Kidney (tissue), 14 donors: ENCODE data around the gene SYF2. TPM values are rescaled to one million over a fixed set of nuclear protein-coding genes. Genes with fewer than 3 reads are reported as not detected.
A peak's percentile ranks its signal among the peaks of the same experiment; 100 is the strongest.

Source experiments
- DNase-seq, 5 donors: peaks; one replicate each; pipeline ENCODE4 v3.0.0-alpha.2; 2013 to 2020
- FAIRE-seq: peaks from 2 replicates; lab custom pipeline; 2012; peaks lifted over from hg19 to GRCh38; lab: Jason Lieb, UNC
- H3K27ac ChIP-seq, 2 donors: one replicate each; pipeline ENCODE4 v1.7.0; 2013; ENCODE audit warnings: low read depth in 2 of 2, low read length in 2 of 2, inconsistent platforms in 1 of 2
- H3K27me3 ChIP-seq: one replicate; pipeline ENCODE4 v1.7.1; 2013; ENCODE audit warnings: low read length, inconsistent platforms; ENCODE audit not compliant: control insufficient read depth, insufficient read depth
- H3K36me3 ChIP-seq, 3 donors: one replicate each; pipeline versions ENCODE4 v1.7.0 to v1.7.1; 2013; ENCODE audit warnings: low read length in 3 of 3, control low read depth in 1 of 3, inconsistent platforms in 1 of 3; ENCODE audit not compliant: insufficient read depth in 3 of 3, control insufficient read depth in 2 of 3
- H3K4me1 ChIP-seq, 3 donors: one replicate each; pipeline versions ENCODE4 v1.7.0 to v1.7.1; 2013; ENCODE audit warnings: low read length in 3 of 3, inconsistent platforms in 1 of 3, low read depth in 1 of 3; ENCODE audit not compliant: control insufficient read depth in 2 of 3, insufficient read depth in 2 of 3
- H3K4me3 ChIP-seq, 3 donors: one replicate each; pipeline versions ENCODE4 v1.7.0 to v1.8.1; 2013; ENCODE audit warnings: low read length in 3 of 3, control low read depth in 1 of 3, inconsistent platforms in 1 of 3
- H3K9ac ChIP-seq, 3 donors: one replicate each; pipeline versions ENCODE4 v1.7.0 to v1.7.1; 2013; ENCODE audit warnings: low read length in 3 of 3, control low read depth in 1 of 3, inconsistent platforms in 1 of 3
- H3K9me3 ChIP-seq, 3 donors: one replicate each; pipeline versions ENCODE4 v1.7.0 to v1.7.1; 2013; ENCODE audit warnings: low read length in 3 of 3, control low read depth in 1 of 3, inconsistent platforms in 1 of 3; ENCODE audit not compliant: control insufficient read depth in 2 of 3, insufficient read depth in 1 of 3
- intact Hi-C: fragments of 100-400 bp; cut with DNase I; formaldehyde crosslinking; loops from one replicate; pipeline ENCODE4 v1.11.1; 2022
- polyA plus RNA-seq: library from polyadenylated mRNA; stranded (reverse); fragments of 350-450 nt; fragmentation: Illumina TruSeq; extraction: RNeasy Lipid Tissue Mini Kit (QIAGEN cat#74804); gene quantifications from one replicate; pipeline ENCODE4 v1.2.3, GENCODE V29; 2014; ENCODE audit warnings: low read depth, low replicate concordance; ENCODE audit not compliant: insufficient read depth
- total RNA-seq: library from RNA; stranded (reverse); fragmentation: NEBNext Ultra II Directional; extraction: Animal tissue kit (Norgen Biotek cat#: 25700); gene quantifications from one replicate; pipeline ENCODE4 v1.2.1, GENCODE V29; 2021
- TF ChIP-seq, protein P1 (sequence below): IDR thresholded peaks from 3 replicates; pipeline ENCODE4 v1.5.1; 2012; ENCODE audit warnings: mild to moderate bottlenecking, moderate library complexity, borderline replicate concordance; ENCODE audit not compliant: insufficient read depth; ENCODE audit errors: extremely low read depth
- donor health status: control.
- donor health status: control.
- donor health status: control.
- donor health status: control.
- donor health status: control.
- donor health status: DM: yes; HTN: yes; CAD: no.
- donor health status: Normal renal cell carcinoma (clear cell type).

The SYF2 gene
- total and polyA plus RNA-seq, 2 donors from 2014 or later = 53.8 to 91.5 TPM

DNA sequence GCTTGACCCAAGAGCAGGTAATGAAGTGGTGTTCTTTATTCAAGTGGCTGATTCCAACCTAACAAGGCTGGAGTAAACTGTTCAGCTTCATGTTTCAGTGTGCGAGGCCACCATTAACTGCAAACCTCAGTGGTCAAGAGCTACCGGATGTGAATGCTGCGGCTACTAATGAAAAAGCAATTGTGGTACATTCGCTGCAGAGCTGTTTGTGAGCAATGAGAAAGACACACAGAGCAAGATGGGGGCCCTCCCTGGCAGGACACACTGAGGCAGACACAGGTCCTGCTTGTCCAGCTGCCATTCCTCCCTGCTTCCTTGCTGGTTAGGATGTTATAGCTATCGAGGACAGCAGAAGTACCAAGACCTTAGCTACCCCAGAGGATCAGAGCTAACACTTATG lies 26.1 kb downstream of the SYF2 start:
- Histone ChIP-seq H3K4me3 (no peak overlapping the region), H3K36me3 (no peaks in the 10 kb centered on the region), H3K9me3 (no peaks in the 10 kb centered on the region), H3K9ac (no peak overlapping the region), H3K27me3 (no peaks in the 10 kb centered on the region), H3K27ac (no peak overlapping the region), H3K4me1 (no peaks in the 10 kb centered on the region)
- TF ChIP-seq, protein P1, sequence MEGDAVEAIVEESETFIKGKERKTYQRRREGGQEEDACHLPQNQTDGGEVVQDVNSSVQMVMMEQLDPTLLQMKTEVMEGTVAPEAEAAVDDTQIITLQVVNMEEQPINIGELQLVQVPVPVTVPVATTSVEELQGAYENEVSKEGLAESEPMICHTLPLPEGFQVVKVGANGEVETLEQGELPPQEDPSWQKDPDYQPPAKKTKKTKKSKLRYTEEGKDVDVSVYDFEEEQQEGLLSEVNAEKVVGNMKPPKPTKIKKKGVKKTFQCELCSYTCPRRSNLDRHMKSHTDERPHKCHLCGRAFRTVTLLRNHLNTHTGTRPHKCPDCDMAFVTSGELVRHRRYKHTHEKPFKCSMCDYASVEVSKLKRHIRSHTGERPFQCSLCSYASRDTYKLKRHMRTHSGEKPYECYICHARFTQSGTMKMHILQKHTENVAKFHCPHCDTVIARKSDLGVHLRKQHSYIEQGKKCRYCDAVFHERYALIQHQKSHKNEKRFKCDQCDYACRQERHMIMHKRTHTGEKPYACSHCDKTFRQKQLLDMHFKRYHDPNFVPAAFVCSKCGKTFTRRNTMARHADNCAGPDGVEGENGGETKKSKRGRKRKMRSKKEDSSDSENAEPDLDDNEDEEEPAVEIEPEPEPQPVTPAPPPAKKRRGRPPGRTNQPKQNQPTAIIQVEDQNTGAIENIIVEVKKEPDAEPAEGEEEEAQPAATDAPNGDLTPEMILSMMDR = no peak
- no peak for FAIRE-seq
- intact Hi-C loops = loop anchor here (10.0 kb wide), 1 partner anchor 351 kb away; no protein-coding TSS in a partner anchor
- no peak for DNase-seq

DNA sequence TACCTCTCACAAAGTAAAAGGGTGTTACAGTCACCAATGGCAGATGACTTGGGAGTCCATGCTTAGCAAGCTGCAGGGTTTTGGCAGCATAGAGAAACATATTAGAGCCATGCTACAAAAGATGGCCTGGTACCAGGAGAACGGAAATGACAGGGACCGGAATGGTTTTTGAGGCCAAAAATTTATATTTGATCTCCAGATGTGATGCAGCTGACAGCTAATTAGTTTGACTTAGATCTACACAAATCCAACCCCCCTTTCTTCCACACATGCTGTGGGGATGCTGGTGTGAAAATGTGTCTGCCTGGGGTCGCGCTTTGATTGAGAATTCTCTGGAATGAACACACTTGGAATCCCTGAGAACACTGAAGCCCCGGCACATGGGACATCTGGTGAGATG lies 26.5 kb downstream of the SYF2 start:
- Histone ChIP-seq H3K36me3 (no peaks in the 10 kb centered on the region), H3K9me3 (no peaks in the 10 kb centered on the region), H3K4me1 (no peaks in the 10 kb centered on the region), H3K9ac (no peak overlapping the region), H3K27ac (no peak overlapping the region), H3K27me3 (no peaks in the 10 kb centered on the region), H3K4me3 (no peak overlapping the region)
- no peak for DNase-seq
- intact Hi-C loops = loop anchor here (10.0 kb wide), 1 partner anchor 351 kb away; no protein-coding TSS in a partner anchor
- TF ChIP-seq, protein P1 = no peak
- no peak for FAIRE-seq

DNA sequence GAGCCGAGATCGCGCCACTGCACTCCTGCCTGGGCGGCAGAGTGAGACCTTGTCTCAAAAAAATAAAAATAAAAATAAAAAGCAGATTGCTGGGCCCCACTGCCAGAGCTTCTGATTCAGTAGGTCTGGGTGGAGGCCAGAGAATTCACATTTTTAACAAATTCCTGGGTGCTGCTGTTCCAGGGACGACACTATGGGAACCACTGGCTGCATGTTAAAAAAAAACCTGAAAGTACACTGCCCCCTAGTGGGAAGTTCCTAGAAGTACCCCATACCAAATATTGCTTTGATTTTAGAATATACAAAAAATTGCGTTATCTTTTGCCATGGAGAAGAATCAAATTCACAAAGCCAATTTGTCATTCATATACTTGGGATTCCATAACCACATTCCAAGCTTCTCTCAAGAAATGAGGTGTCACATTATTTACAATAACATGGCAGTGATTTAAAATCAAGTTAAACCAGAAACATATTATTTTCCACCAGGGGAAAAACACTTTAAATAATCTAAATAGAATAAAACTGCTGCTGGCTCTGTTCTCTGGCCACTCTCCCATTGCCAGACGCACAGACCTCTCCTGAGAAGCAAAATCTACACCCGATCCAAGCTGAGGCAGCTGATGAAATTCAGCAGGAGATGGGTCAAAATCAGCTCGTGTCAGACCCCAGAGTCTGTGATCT lies 27.4 kb downstream of the SYF2 start:
- Histone ChIP-seq H3K9me3 (no peaks in the 10 kb centered on the region), H3K36me3 (no peaks in the 10 kb centered on the region), H3K27me3 (no peaks in the 10 kb centered on the region), H3K4me1 (no peaks in the 10 kb centered on the region), H3K27ac (no peak overlapping the region), H3K9ac (no peak overlapping the region), H3K4me3 (no peak overlapping the region)
- TF ChIP-seq, protein P1 = peak; percentile 60
- FAIRE-seq (peak; percentile 37), DNase-seq (peak in 2 of 5 donors; percentile 51 to 74)
- intact Hi-C loops = loop anchor here (10.0 kb wide), 1 partner anchor 350 kb away; no protein-coding TSS in a partner anchor
